ENCODE measurements around the gene XXYLT1.

- TF ChIP-seq POLR2A (IDR thresholded peaks at IDR 0.05) (no peak), CTCF (IDR thresholded peaks at IDR 0.05) (no peak), EP300 (IDR thresholded peaks at IDR 0.05) (no peak)
Observed at GRCh38 chr3:195101927-195102608, 168.9 kb downstream of the XXYLT1 start.

All from tibial nerve (tissue), 4 donors.